GM12878 (cell line): ENCODE measurements around the gene SEMA3G. TPM values are rescaled to one million over a fixed set of nuclear protein-coding genes. Genes with fewer than 3 reads are reported as not detected.

Source experiments
- ATAC-seq: fragments of 200-7000 bp; cut with Tn5 transposase; 3 replicates; pipeline ENCODE4 v1.9.1; 2020; ENCODE audit warnings: mild to moderate bottlenecking, moderate library complexity
- BruUV-seq: library from RNA; stranded (reverse); fragments of 400-500 nt; replicated peaks from 2 replicates; lab custom pipeline; 2021; lab: Mats Ljungman, UMichigan
- CTCF ChIA-PET: fragments of 300-600 bp; sonication (Branson Sonifier 250); formaldehyde crosslinking; extraction: SDS; loops from one replicate; lab custom pipeline; 2021; ENCODE audit warnings: inconsistent platforms; lab: Yijun Ruan, JAX
- POLR2A ChIA-PET: fragments of 350-600 bp; formaldehyde crosslinking; extraction: SDS; loops from one replicate; lab custom pipeline; 2021; ENCODE audit warnings: inconsistent platforms; lab: Charles Lee
- RAD21 ChIA-PET: fragments of 300-600 bp; sonication (Branson Sonifier 250); formaldehyde crosslinking; loops from one replicate; lab custom pipeline; 2023; ENCODE audit warnings: antibody characterized with exemption; ENCODE audit not compliant: unreplicated experiment; lab: Charles Lee
- SMC1A ChIA-PET: fragments of 300-600 bp; sonication (Branson Sonifier 250); formaldehyde crosslinking; loops from one replicate; lab custom pipeline; 2023; ENCODE audit not compliant: unreplicated experiment, uncharacterized antibody; lab: Charles Lee
- DNase-seq: peaks from one replicate; pipeline ENCODE4 v3.0.0-alpha.2; 2011; ENCODE audit warnings: low read depth, low spot score
- FAIRE-seq: peaks from 3 replicates; lab custom pipeline; 2011; peaks lifted over from hg19 to GRCh38; lab: Jason Lieb, UNC
- H2AFZ ChIP-seq: 2 replicates; pipeline ENCODE4 v1.6.0; 2011; ENCODE audit warnings: low read depth, low read length, control low read depth; ENCODE audit not compliant: control insufficient read depth
- H3K27ac ChIP-seq: 2 replicates; pipeline ENCODE4 v1.5.1; 2011; ENCODE audit warnings: control low read depth; ENCODE audit not compliant: control insufficient read depth, insufficient read depth
- H3K27me3 ChIP-seq, 2 experiments: replicated peaks in 1 of 2; 2 replicates each; pipeline versions ENCODE4 v1.6.0 to v1.6.1; 2011; ENCODE audit warnings: low read length in 1 of 2; ENCODE audit not compliant: control insufficient read depth in 2 of 2, insufficient read depth in 2 of 2
- H3K36me3 ChIP-seq, 2 experiments: 2 replicates each; pipeline ENCODE4 v1.5.1; 2011; ENCODE audit warnings: low read length in 1 of 2; ENCODE audit not compliant: control insufficient read depth in 2 of 2, insufficient read depth in 2 of 2
- H3K4me1 ChIP-seq: 2 replicates; pipeline ENCODE4 v1.6.1; 2011; ENCODE audit warnings: mild to moderate bottlenecking, low read length, moderate library complexity, mixed read lengths; ENCODE audit not compliant: control insufficient read depth, insufficient read depth
- H3K4me2 ChIP-seq: 2 replicates; pipeline ENCODE4 v1.6.0; 2011; ENCODE audit warnings: control low read depth; ENCODE audit not compliant: control insufficient read depth, insufficient read depth
- H3K4me3 ChIP-seq: fragments of 200-600 bp; sonication (generic); 2 replicates; pipeline ENCODE4 v1.5.1; 2016
- H3K79me2 ChIP-seq: 2 replicates; pipeline ENCODE4 v1.6.0; 2011; ENCODE audit warnings: low read length; ENCODE audit not compliant: control insufficient read depth, insufficient read depth
- H3K9ac ChIP-seq: 2 replicates; pipeline ENCODE4 v1.8.0; 2011; ENCODE audit warnings: low read length, control low read depth, mixed read lengths; ENCODE audit not compliant: control insufficient read depth, insufficient read depth
- H3K9me3 ChIP-seq: replicated peaks from 3 replicates; pipeline ENCODE4 v1.5.1; 2011; ENCODE audit warnings: mild to moderate bottlenecking, low read length; ENCODE audit not compliant: control insufficient read depth, insufficient read depth
- H4K20me1 ChIP-seq: 2 replicates; pipeline ENCODE4 v1.6.0; 2011; ENCODE audit not compliant: control insufficient read depth, insufficient read depth
- ATF7 ChIP-seq: fragments of 450-650 bp; IDR thresholded peaks from 2 replicates; pipeline ENCODE4 v1.6.1; 2016; ENCODE audit warnings: low read depth, mild to moderate bottlenecking
- CREM ChIP-seq: IDR thresholded peaks from 2 replicates; pipeline ENCODE4 v1.6.1; 2014; ENCODE audit warnings: antibody characterized with exemption, low read depth
- EZH2 ChIP-seq: IDR thresholded peaks from 2 replicates; pipeline ENCODE4 v1.6.1; 2012; ENCODE audit warnings: low read depth, mild to moderate bottlenecking, control low read depth, inconsistent platforms, low read length, borderline replicate concordance; ENCODE audit not compliant: control insufficient read depth
- FOXM1 ChIP-seq: IDR thresholded peaks from 2 replicates; pipeline ENCODE4 v1.6.1; 2012; ENCODE audit warnings: low read depth, mild to moderate bottlenecking, inconsistent platforms, low read length, moderate library complexity
- GABPA ChIP-seq: IDR thresholded peaks from 2 replicates; pipeline ENCODE4 v1.6.1; 2014; ENCODE audit warnings: antibody characterized with exemption, low read depth, mild to moderate bottlenecking, inconsistent platforms
- MEF2A ChIP-seq: IDR thresholded peaks from 2 replicates; pipeline ENCODE4 v1.6.1; 2011; ENCODE audit warnings: low read depth, mild to moderate bottlenecking, low read length, moderate library complexity; ENCODE audit not compliant: insufficient read depth
- POLR2A ChIP-seq: IDR thresholded peaks from 2 replicates; pipeline ENCODE4 v1.6.1; 2011; ENCODE audit warnings: low read depth, mild to moderate bottlenecking, low read length
- SIN3A ChIP-seq: IDR thresholded peaks from 2 replicates; pipeline ENCODE4 v1.6.1; 2012; ENCODE audit warnings: low read depth, low read length, improper control_type of control experiment
- TAF1 ChIP-seq: IDR thresholded peaks from 2 replicates; pipeline ENCODE4 v1.6.1; 2011; ENCODE audit warnings: mild to moderate bottlenecking, low read depth, low read length, borderline replicate concordance
- WRNIP1 ChIP-seq: IDR thresholded peaks from 2 replicates; pipeline ENCODE4 v1.6.1; 2011; ENCODE audit warnings: low read depth, low read length, improper control_type of control experiment, borderline replicate concordance
- YY1 ChIP-seq: IDR thresholded peaks from 2 replicates; pipeline ENCODE4 v1.6.1; 2011; ENCODE audit warnings: low read depth, mild to moderate bottlenecking, low read length
- WGBS: methylation state at CpG from one replicate; pipeline ENCODE4 v1.1.6; 2016; ENCODE audit warnings: low lambda C conversion rate; ENCODE audit not compliant: insufficient replicate concordance, insufficient coverage; ENCODE audit errors: missing lambda C conversion rate; 5-methylcytosine and 5-hydroxymethylcytosine counted together
- in situ Hi-C: fragments of 300-500 bp; cut with MboI; formaldehyde crosslinking; loops from 9 replicates; pipeline ENCODE4 v1.14.3; 2018; ENCODE audit warnings: mixed read lengths
- intact Hi-C: fragments of 100-400 bp; cut with micrococcal nuclease; formaldehyde crosslinking; loops from one replicate; pipeline ENCODE4 v1.14.2; 2022; ENCODE audit not compliant: unreplicated experiment
- polyA plus RNA-seq, 11 experiments: library from polyadenylated mRNA; depleted of rRNA in 4 of 11; unstranded in 6 of 11; stranded (reverse) in 5 of 11; fragments of >200 nt; fragmentation: Nextera tagmentation in 4 of 11; fragmentation: Illumina TruSeq in 1 of 11; extraction: Ambion mirVana in 4 of 11; extraction: Trizol in 1 of 11; gene quantifications; 1 replicate in 1 of 11; 2 replicates in 10 of 11; pipeline versions ENCODE4 v1.2.1 to v1.2.3, GENCODE V29; 2011 to 2016; ENCODE audit warnings: inconsistent platforms in 2 of 11, missing spikeins in 2 of 11, low read depth in 1 of 11
- total RNA-seq, 4 experiments: library from RNA; depleted of rRNA in 3 of 4; stranded (reverse); fragments of >200 nt in 3 of 4; fragmentation: Illumina TruSeq in 1 of 4; extraction: Trizol in 1 of 4; gene quantifications; 2 replicates each; pipeline versions ENCODE4 v1.2.1 to v1.2.3, GENCODE V29; 2013 to 2021
- TF ChIP-seq, protein P1 (sequence below): IDR thresholded peaks from 2 replicates; pipeline ENCODE4 v1.6.1; 2011; ENCODE audit warnings: low read depth, mild to moderate bottlenecking, low read length, moderate library complexity, borderline replicate concordance; ENCODE audit errors: extremely low read depth
- TF ChIP-seq, protein P2 (sequence below): fragments of 450-650 bp; IDR thresholded peaks from 2 replicates; pipeline ENCODE4 v1.6.1; 2014; ENCODE audit warnings: mild to moderate bottlenecking
- TF ChIP-seq, protein P3 (sequence below): fragments of 450-650 bp; IDR thresholded peaks from 2 replicates; pipeline ENCODE4 v1.6.1; 2016; ENCODE audit warnings: mild to moderate bottlenecking
- TF ChIP-seq, protein P4 (sequence below): IDR thresholded peaks from 2 replicates; pipeline ENCODE4 v1.6.1; 2011; ENCODE audit warnings: mild to moderate bottlenecking, low read depth, low read length, moderate library complexity; ENCODE audit not compliant: insufficient replicate concordance
- TF ChIP-seq, protein P5 (sequence below): IDR thresholded peaks from 2 replicates; pipeline ENCODE4 v1.6.1; 2011; ENCODE audit warnings: borderline replicate concordance, low read depth, mild to moderate bottlenecking, moderate library complexity, mixed read lengths, low read length; ENCODE audit not compliant: insufficient read depth; ENCODE audit errors: extremely low read length

SEMA3G gene
- total and polyA plus RNA-seq, 10 of the 15 experiments (the other 5 are each of a cell fraction or from before 2014, with no cell fraction given): 0.03 to 0.04 TPM; not detected in 8

DNA sequence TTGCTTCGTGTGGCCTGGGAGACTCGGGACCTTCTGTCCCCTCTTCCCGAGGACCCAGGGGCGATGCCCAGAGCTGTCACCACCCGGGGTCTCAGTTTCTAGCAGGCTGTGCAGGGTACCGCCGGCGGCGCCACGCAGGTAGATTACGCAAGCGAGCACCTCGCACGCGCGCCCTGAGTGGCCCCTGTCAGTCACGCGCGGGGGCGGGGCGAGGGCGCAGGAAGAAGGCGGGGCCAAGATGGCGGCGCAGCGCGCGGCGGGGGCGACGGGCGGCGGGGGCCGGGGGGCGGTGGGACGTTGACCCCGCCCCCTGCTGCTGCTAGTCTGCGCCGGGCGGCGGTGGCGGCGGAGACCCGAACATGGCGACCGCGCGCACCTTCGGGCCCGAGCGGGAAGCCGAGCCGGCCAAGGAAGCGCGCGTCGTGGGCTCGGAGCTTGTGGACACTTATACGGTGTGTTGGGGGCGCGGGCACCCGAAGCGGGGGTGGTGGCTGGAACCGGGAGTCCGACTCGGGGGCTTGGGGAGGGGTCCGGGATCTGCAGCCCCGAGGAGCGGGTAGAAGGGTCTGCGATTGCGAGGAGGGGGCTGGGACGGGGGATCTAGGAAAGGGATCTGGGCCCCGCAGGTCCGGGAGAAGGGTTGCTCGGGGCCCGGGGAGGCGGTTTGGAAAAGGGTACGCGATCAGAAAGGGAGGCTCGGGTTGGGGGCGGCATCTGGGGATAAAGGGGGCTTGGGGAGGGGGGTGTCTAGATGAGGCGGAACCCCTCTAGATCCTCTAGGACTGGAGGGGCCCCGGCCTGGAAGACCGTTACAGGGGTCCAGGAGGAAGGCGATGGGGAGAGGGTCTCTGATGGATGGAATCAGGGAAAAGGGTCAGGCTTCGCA lies 10.6 kb upstream of the SEMA3G start, which contains the start of gene NISCH:
Gene NISCH (plus strand): TSS at position 322 of the 886 bp plus-strand sequence. CDS start 38 bp downstream, at position 360.
- BruUV-seq: no TSS peak
- 7% methylated on average over 24 of the region's 86 CpGs for WGBS
- ChIA-PET POLR2A (no interaction called here), SMC1A (interaction anchor here (1.1 kb wide), 1 partner anchor 43 kb away, joined by 3 read pairs; no protein-coding TSS in a partner anchor), RAD21 (interaction anchor here (0.6 kb wide), 1 partner anchor 41 kb away, joined by 3 read pairs; no protein-coding TSS in a partner anchor), CTCF (interaction anchor here (0.5 kb wide), 1 partner anchor 43 kb away, joined by 5 read pairs; no protein-coding TSS in a partner anchor)
- peak within 1 kb of the TSS; percentile 93 for H3K9ac ChIP-seq
- peaks cover 26% of the 10 kb centered on the region for H3K79me2 ChIP-seq
- in situ Hi-C loops: no loop called here
- ATAC-seq: peak; percentile 90
- H3K27ac ChIP-seq: peak within 1 kb of the TSS; percentile 84
- H2AFZ ChIP-seq: peak within 1 kb of the TSS; percentile 98
- peak; percentile 30 for DNase-seq
- peaks cover 36% of the 10 kb centered on the region for H3K4me1 ChIP-seq
- no peaks in the 10 kb centered on the region for H4K20me1 ChIP-seq
- FAIRE-seq: peak; percentile 83
- no peaks in the 10 kb centered on the region for H3K9me3 ChIP-seq
- H3K4me3 ChIP-seq: peak within 1 kb of the TSS; percentile 88
- peaks cover 0 to 10% of the 10 kb centered on the region in 2 experiments; a peak in 3 of 4 replicates for H3K36me3 ChIP-seq
- H3K4me2 ChIP-seq: peak within 1 kb of the TSS; percentile 98
- no peaks in the 10 kb centered on the region for H3K27me3 ChIP-seq
- intact Hi-C loops: loop anchor here (5.0 to 10.0 kb wide), 2 partner anchors 82 to 229 kb away; partner anchors contain the start of genes GNL3, PBRM1 and UQCC5
- TF ChIP-seq ATF7: peak; percentile 61; the same call in 1 of the 2 replicates
- TF ChIP-seq YY1: peak; percentile 93
- TF ChIP-seq SIN3A: peak; percentile 52; the same call in 1 of the 2 replicates
- TF ChIP-seq, protein P1, sequence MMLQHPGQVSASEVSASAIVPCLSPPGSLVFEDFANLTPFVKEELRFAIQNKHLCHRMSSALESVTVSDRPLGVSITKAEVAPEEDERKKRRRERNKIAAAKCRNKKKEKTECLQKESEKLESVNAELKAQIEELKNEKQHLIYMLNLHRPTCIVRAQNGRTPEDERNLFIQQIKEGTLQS: 0 out of 2 replicates have a peak, but pooled peaks have one; percentile 7
- TF ChIP-seq, protein P2, sequence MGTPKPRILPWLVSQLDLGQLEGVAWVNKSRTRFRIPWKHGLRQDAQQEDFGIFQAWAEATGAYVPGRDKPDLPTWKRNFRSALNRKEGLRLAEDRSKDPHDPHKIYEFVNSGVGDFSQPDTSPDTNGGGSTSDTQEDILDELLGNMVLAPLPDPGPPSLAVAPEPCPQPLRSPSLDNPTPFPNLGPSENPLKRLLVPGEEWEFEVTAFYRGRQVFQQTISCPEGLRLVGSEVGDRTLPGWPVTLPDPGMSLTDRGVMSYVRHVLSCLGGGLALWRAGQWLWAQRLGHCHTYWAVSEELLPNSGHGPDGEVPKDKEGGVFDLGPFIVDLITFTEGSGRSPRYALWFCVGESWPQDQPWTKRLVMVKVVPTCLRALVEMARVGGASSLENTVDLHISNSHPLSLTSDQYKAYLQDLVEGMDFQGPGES: peak; percentile 36; the same call in 1 of the 2 replicates
- TF ChIP-seq, protein P3, sequence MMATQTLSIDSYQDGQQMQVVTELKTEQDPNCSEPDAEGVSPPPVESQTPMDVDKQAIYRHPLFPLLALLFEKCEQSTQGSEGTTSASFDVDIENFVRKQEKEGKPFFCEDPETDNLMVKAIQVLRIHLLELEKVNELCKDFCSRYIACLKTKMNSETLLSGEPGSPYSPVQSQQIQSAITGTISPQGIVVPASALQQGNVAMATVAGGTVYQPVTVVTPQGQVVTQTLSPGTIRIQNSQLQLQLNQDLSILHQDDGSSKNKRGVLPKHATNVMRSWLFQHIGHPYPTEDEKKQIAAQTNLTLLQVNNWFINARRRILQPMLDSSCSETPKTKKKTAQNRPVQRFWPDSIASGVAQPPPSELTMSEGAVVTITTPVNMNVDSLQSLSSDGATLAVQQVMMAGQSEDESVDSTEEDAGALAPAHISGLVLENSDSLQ: peak; percentile 97
- 0 out of 2 replicates have a peak, but pooled peaks have one; percentile 35 for TF ChIP-seq MEF2A
- TF ChIP-seq POLR2A: peak; percentile 98
- no peak for TF ChIP-seq FOXM1
- TF ChIP-seq TAF1: peak; percentile 55; the same call in 1 of the 2 replicates
- TF ChIP-seq, protein P4, sequence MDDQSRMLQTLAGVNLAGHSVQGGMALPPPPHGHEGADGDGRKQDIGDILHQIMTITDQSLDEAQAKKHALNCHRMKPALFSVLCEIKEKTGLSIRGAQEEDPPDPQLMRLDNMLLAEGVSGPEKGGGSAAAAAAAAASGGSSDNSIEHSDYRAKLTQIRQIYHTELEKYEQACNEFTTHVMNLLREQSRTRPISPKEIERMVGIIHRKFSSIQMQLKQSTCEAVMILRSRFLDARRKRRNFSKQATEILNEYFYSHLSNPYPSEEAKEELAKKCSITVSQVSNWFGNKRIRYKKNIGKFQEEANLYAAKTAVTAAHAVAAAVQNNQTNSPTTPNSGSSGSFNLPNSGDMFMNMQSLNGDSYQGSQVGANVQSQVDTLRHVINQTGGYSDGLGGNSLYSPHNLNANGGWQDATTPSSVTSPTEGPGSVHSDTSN: peak; percentile 94
- no peak for TF ChIP-seq WRNIP1
- TF ChIP-seq, protein P5, sequence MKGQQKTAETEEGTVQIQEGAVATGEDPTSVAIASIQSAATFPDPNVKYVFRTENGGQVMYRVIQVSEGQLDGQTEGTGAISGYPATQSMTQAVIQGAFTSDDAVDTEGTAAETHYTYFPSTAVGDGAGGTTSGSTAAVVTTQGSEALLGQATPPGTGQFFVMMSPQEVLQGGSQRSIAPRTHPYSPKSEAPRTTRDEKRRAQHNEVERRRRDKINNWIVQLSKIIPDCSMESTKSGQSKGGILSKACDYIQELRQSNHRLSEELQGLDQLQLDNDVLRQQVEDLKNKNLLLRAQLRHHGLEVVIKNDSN: peak; percentile 78
- peak; percentile 34; the same call in 1 of the 2 replicates for TF ChIP-seq CREM
- TF ChIP-seq GABPA: no peak
- TF ChIP-seq EZH2: no peak
